Lower leg skin (tissue), 4 donors: ENCODE results near the gene AKR7A2. TPM values are rescaled to one million over a fixed set of nuclear protein-coding genes. Genes with fewer than 3 reads are reported as not detected.
A peak's percentile ranks its signal among the peaks of the same experiment; 100 is the strongest.

Experiments
- DNase-seq, 2 donors: peaks; one replicate each; pipeline ENCODE4 v3.0.0-alpha.2; 2019; ENCODE audit warnings: low spot score in 2 of 2
- H3K4me3 ChIP-seq: fragments of 200-600 bp; sonication (generic); 2 replicates; pipeline ENCODE4 v1.5.1; 2017; ENCODE audit warnings: mild to moderate bottlenecking, low read depth; ENCODE audit not compliant: poor library complexity, severe bottlenecking
- POLR2A ChIP-seq, 2 donors: fragments of 450-650 bp; IDR thresholded peaks; one replicate each; pipeline ENCODE4 v1.6.1; 2016 to 2017; ENCODE audit warnings: antibody characterized with exemption in 2 of 2, mild to moderate bottlenecking in 1 of 2, moderate library complexity in 1 of 2
- WGBS, 2 donors: methylation state at CpG; one replicate each; pipeline ENCODE4 v1.1.5; 2018; 5-methylcytosine and 5-hydroxymethylcytosine counted together
- intact Hi-C: fragments of 100-400 bp; cut with DNase I; formaldehyde crosslinking; loops from one replicate; pipeline ENCODE4 v1.15.0; 2023; ENCODE audit warnings: low total_unique reads
- total RNA-seq, 4 donors: library from RNA; depleted of rRNA; stranded (reverse); fragments of >200 nt; gene quantifications; one replicate each; pipeline ENCODE4 v1.1.0, GENCODE V29; 2016
- TF ChIP-seq, protein P1 (sequence below), 3 donors: fragments of 450-650 bp; IDR thresholded peaks; one replicate each; pipeline ENCODE4 v1.5.1; 2016; ENCODE audit warnings: antibody characterized with exemption in 3 of 3, mild to moderate bottlenecking in 3 of 3, moderate library complexity in 2 of 3

AKR7A2 gene
- total RNA-seq, 4 donors from 2014 or later, result 84.1 to 132 (median 89.6) TPM

- WGBS, 2 donors, result 66 to 83% methylated on average over 27 of the region's 27 CpGs
- no peak for DNase-seq
- intact Hi-C loops, result loop anchor here (5.0 kb wide), 1 partner anchor 360 kb away; no protein-coding TSS in a partner anchor
- TF ChIP-seq, protein P1, sequence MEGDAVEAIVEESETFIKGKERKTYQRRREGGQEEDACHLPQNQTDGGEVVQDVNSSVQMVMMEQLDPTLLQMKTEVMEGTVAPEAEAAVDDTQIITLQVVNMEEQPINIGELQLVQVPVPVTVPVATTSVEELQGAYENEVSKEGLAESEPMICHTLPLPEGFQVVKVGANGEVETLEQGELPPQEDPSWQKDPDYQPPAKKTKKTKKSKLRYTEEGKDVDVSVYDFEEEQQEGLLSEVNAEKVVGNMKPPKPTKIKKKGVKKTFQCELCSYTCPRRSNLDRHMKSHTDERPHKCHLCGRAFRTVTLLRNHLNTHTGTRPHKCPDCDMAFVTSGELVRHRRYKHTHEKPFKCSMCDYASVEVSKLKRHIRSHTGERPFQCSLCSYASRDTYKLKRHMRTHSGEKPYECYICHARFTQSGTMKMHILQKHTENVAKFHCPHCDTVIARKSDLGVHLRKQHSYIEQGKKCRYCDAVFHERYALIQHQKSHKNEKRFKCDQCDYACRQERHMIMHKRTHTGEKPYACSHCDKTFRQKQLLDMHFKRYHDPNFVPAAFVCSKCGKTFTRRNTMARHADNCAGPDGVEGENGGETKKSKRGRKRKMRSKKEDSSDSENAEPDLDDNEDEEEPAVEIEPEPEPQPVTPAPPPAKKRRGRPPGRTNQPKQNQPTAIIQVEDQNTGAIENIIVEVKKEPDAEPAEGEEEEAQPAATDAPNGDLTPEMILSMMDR (IDR thresholded peaks at IDR 0.05), result no peak
- no peak for TF ChIP-seq POLR2A (IDR thresholded peaks at IDR 0.05)
- no peak overlapping the region for H3K4me3 ChIP-seq
Measured at GRCh38 chr1:19342062-19342750, 30.3 kb upstream of the AKR7A2 start.

DNA sequence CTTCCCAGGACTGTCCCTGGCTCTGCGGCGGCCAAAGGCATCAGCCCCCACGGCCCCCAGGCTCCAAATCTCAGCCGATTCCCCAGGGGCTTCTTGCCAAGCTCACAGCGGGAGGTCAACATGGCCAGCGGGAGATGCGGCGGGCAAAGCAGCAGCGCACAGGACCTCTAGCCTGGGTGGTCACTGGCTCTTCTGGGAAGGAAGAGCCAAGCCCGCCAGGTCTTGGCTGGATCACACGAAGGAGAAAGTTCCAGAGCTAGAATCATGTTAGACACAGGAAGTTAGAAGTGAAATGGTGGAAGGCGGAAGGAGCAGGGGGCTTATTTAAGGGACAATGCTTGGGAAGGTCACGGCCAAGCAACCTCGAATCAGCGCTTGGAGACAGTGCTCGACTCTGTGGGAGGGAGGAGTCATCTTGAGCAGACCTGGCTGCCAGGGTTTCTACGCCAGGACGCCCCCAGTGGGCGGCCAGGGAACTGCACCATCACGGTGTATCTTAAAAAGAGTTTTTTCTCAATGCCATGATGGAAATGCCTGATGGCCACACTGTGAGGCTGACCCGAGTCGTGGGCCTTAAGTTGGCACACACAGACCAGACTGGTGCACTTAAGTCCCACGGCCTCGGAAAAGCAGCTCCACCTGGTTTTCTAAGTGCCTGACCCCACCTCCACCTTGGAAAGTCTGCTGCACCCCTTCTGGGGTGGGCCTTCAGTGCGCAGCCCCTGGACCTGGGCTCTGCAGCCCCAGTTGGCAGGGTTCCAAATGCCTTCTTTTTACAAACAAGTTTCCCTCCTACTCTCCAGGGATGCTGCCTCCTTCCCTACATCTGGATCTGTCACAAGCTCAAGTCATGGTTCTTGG, 29.5 kb upstream of the AKR7A2 start:
- 55 to 58% methylated on average over 25 of the region's 25 CpGs for WGBS, 2 donors
- DNase-seq, result peak; percentile 55 to 95
- TF ChIP-seq POLR2A (IDR thresholded peaks at IDR 0.05), result no peak
- TF ChIP-seq, protein P1 (IDR thresholded peaks at IDR 0.05), result peak in 1 of 3 donors; percentile 79
- intact Hi-C loops, result loop anchor here (5.0 kb wide), 1 partner anchor 361 kb away; no protein-coding TSS in a partner anchor
- H3K4me3 ChIP-seq, result no peak overlapping the region

- no peak overlapping the region for H3K4me3 ChIP-seq
- TF ChIP-seq, protein P1 (IDR thresholded peaks at IDR 0.05), result no peak
- TF ChIP-seq POLR2A (IDR thresholded peaks at IDR 0.05), result no peak
- intact Hi-C loops, result loop anchor here (5.0 kb wide), 1 partner anchor 362 kb away; no protein-coding TSS in a partner anchor
- no peak for DNase-seq
- 93 to 96% methylated on average over 14 of the region's 14 CpGs for WGBS, 2 donors
Measured at GRCh38 chr1:19340387-19340937, 28.5 kb upstream of the AKR7A2 start.

DNA sequence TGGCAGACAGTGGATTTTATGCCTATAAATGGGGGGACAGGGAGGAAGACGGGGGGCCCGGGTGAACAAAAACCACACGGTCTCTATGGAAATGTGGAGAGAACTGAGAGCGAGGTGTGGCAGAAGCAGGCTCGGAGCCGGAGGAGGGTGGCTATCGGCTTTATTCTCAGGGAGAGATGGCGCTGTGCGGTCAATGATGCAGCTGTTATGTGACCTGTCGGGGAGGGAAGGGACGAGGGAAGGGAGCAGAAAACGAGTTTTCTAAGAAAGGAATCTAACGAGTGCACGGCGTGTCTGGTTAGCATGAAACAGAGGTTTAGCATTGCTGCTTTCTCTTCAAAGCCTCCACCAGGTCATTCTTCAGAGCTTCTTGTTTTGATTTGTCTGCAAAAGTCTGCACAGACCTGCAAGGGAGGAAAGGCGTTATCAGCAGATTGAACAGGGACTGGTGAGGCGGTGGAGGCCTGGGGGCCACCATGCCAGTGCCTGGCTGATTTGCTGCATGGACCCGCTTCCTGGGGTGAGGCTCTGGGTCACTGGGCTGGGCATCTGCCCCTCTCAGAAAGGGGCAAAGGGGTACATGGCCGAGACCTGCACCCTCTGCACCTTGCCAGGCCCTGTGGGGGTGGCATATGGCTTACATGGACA, 27.4 kb upstream of the AKR7A2 start:
- DNase-seq, result no peak
- no peak for TF ChIP-seq POLR2A (IDR thresholded peaks at IDR 0.05)
- TF ChIP-seq, protein P1 (IDR thresholded peaks at IDR 0.05), result no peak
- intact Hi-C loops, result no loop called here
- no peak overlapping the region for H3K4me3 ChIP-seq
- WGBS, 2 donors, result 88 to 92% methylated on average over 19 of the region's 19 CpGs

DNA sequence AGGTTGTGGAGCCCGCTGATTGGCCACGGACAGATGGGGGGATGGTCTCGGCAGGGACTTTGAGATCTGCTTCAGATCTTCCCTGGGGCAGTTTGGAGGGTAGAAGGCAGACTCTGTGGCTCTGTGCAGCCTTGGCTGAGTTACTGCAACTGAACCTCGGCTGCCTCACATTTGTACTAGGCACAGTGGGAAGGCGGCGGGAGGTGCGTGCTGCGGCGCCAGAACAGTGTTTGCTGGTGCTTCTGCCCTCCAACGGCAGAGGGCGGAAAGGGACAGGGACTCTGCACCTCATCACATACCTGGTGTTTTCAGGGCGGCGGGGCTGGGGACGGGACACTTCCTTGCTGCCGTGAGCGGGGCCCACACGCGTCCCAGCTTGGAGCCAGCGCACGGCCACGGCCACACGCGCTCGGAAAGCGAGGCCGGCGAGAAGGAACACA, 26.4 kb upstream of the AKR7A2 start:
- TF ChIP-seq, protein P1 (IDR thresholded peaks at IDR 0.05), result no peak
- no peak for TF ChIP-seq POLR2A (IDR thresholded peaks at IDR 0.05)
- DNase-seq, result no peak
- no peak overlapping the region for H3K4me3 ChIP-seq
- 80 to 85% methylated on average over 27 of the region's 27 CpGs for WGBS, 2 donors
- intact Hi-C loops, result no loop called here
